ENCODE data around the gene CARM1. TPM values are rescaled to one million over a fixed set of nuclear protein-coding genes. Genes with fewer than 3 reads are reported as not detected.
"Not testable (repeated sequence)": the region's sequence is repeated elsewhere in the genome, so short reads cannot be mapped to it uniquely, and the experiment has no call there.

Gene CARM1
- total RNA-seq, 4 donors from 2014 or later, result 12.2 to 14.8 (median 13.1) TPM

DNA sequence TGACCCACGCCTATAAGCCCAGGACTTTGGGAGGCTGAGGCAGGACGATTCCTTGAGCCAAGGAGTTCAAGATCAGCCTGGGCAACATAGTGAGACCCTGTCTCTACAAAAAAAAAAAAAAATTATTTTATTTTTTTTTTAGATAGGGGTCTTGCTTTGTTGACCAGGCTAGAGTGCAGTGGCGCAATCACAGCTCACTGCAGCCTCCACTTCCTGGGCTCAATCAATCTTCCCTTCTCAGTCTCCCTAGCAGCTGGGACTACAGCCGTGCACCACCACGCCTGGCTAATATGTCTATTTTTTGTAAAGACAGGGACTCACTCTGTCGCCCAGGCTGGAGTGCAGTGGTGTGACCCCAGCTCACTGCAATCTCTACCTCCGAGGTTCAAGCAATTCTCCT, 18.4 kb upstream of the CARM1 start:
- H3K36me3 ChIP-seq, result no peaks in the 10 kb centered on the region
- no peaks in the 10 kb centered on the region for H3K4me1 ChIP-seq
- no peak overlapping the region for H3K4me3 ChIP-seq (replicated peaks in 1 of 3)
- TF ChIP-seq CTCF (IDR thresholded peaks at IDR 0.05) (no peak), POLR2A (IDR thresholded peaks at IDR 0.05) (no peak)
- H3K27me3 ChIP-seq, result no peaks in the 10 kb centered on the region
- DNase-seq, result no peak
- intact Hi-C loops (cut with DNase I), result no loop called here
- H3K27ac ChIP-seq, result no peak overlapping the region
- 79 to 84% methylated on average over 7 of the region's 7 CpGs for WGBS, 2 donors
- no peaks in the 10 kb centered on the region for H3K9me3 ChIP-seq

GRCh38 chr19:10854350-10855089, 16.8 kb upstream of the CARM1 start:
- DNase-seq, result no peak
- Histone ChIP-seq H3K27me3 (no peaks in the 10 kb centered on the region), H3K9me3 (no peaks in the 10 kb centered on the region), H3K36me3 (no peaks in the 10 kb centered on the region), H3K27ac (no peak overlapping the region), H3K4me3 (replicated peaks in 1 of 3) (no peak overlapping the region), H3K4me1 (no peaks in the 10 kb centered on the region)
- 77 to 80% methylated on average over 7 of the region's 7 CpGs for WGBS, 2 donors
- intact Hi-C loops (cut with DNase I), result no loop called here
- TF ChIP-seq POLR2A (IDR thresholded peaks at IDR 0.05), result no peak
- no peak for TF ChIP-seq CTCF (IDR thresholded peaks at IDR 0.05)

GRCh38 chr19:10855879-10856522, 15.4 kb upstream of the CARM1 start:
- Histone ChIP-seq H3K4me3 (replicated peaks in 1 of 3) (no peak overlapping the region), H3K4me1 (no peaks in the 10 kb centered on the region), H3K9me3 (no peaks in the 10 kb centered on the region), H3K27me3 (no peaks in the 10 kb centered on the region), H3K36me3 (no peaks in the 10 kb centered on the region), H3K27ac (no peak overlapping the region)
- no peak for DNase-seq
- WGBS, 2 donors, result 69 to 82% methylated on average over 5 of the region's 5 CpGs
- intact Hi-C loops (cut with DNase I), result no loop called here
- TF ChIP-seq POLR2A (IDR thresholded peaks at IDR 0.05) (no peak), CTCF (IDR thresholded peaks at IDR 0.05) (peak in 5 of 6 experiments; percentile 15 to 54 (median 25))

DNA sequence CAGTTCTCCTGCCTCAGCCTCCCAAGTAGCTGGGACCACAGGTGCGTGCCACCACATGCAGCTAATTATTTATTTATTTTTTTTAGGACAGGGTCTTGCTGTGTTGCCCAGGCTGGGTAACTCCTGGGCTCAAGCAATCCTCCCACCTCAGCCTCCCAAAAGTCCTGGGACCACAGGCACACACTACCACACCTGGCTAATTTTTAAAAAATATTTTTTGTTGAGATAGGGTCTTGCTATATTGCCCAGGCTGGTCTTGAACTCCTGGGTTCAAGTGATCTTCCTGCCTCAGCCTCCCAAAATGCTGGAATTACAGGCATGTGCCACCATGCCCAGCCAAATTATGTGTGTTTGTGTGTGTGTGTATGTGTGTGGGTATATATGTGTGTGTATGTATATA, 14.5 kb upstream of the CARM1 start:
- intact Hi-C loops (cut with DNase I); H3K27me3 ChIP-seq; H3K4me3 ChIP-seq (replicated peaks in 1 of 3); H3K36me3 ChIP-seq; H3K9me3 ChIP-seq; DNase-seq; H3K4me1 ChIP-seq; H3K27ac ChIP-seq: not testable (repeated sequence)
- 92 to 94% methylated on average over 1 of the region's 1 CpG for WGBS, 2 donors

GRCh38 chr19:10858204-10858828, 13.0 kb upstream of the CARM1 start:
- Histone ChIP-seq H3K36me3 (no peaks in the 10 kb centered on the region), H3K4me1 (peaks cover 0 to 7% of the 10 kb centered on the region in 2 donors), H3K4me3 (replicated peaks in 1 of 3) (no peak overlapping the region), H3K27ac (no peak overlapping the region), H3K9me3 (no peaks in the 10 kb centered on the region), H3K27me3 (no peaks in the 10 kb centered on the region)
- intact Hi-C loops (cut with DNase I), result no loop called here
- TF ChIP-seq CTCF (IDR thresholded peaks at IDR 0.05) (peak in 3 of 6 experiments; percentile 8 to 21 (median 14)), POLR2A (IDR thresholded peaks at IDR 0.05) (no peak)
- 40 to 49% methylated on average over 4 of the region's 4 CpGs for WGBS, 2 donors
- DNase-seq, result no peak

All from thyroid gland (tissue), 4 donors.